Measurements from ENCODE around the gene AHDC1. TPM values are rescaled to one million over a fixed set of nuclear protein-coding genes. Genes with fewer than 3 reads are reported as not detected.
A peak's percentile ranks its signal among the peaks of the same experiment; 100 is the strongest.

Gene AHDC1
- total and polyA plus RNA-seq, 10 of the 15 experiments (the other 5 are each of a cell fraction or from before 2014, with no cell fraction given) = 0.21 to 13.0 (median 1.4) TPM

GRCh38 chr1:27605796-27606707, 2.1 kb upstream of the AHDC1 start:
- Histone ChIP-seq H3K27me3 (replicated peaks in 1 of 2; ENCODE audit: control insufficient read depth in 2 of 2, insufficient read depth in 2 of 2, low read length in 1 of 2) (no peaks in the 10 kb centered on the region), H3K4me2 (ENCODE audit: control insufficient read depth, insufficient read depth) (peak overlapping the region; percentile 22; the same call in 1 of the 2 replicates), H3K79me2 (ENCODE audit: control insufficient read depth, insufficient read depth, low read length) (peaks cover 1% of the 10 kb centered on the region; the same call in 1 of the 2 replicates), H4K20me1 (ENCODE audit: control insufficient read depth, insufficient read depth) (no peaks in the 10 kb centered on the region), H3K9ac (ENCODE audit: control insufficient read depth, insufficient read depth, low read length) (no peak overlapping the region), H3K4me3 (no peak overlapping the region), H2AFZ (ENCODE audit: control insufficient read depth, low read depth, low read length) (no peak overlapping the region), H3K9me3 (replicated peaks; ENCODE audit: control insufficient read depth, insufficient read depth, low read length) (no peaks in the 10 kb centered on the region), H3K4me1 (ENCODE audit: control insufficient read depth, insufficient read depth, low read length) (peaks cover 57% of the 10 kb centered on the region), H3K36me3 (ENCODE audit: control insufficient read depth in 2 of 2, insufficient read depth in 2 of 2, low read length in 1 of 2) (no peaks in the 10 kb centered on the region; a peak in 2 of 4 replicates), H3K27ac (ENCODE audit: control insufficient read depth, insufficient read depth) (no peak overlapping the region)
- no peak for DNase-seq (ENCODE audit: low read depth, low spot score)
- intact Hi-C loops (cut with micrococcal nuclease; ENCODE audit: unreplicated experiment) = loop anchor here (1.0 to 10.0 kb wide), 6 partner anchors 38 to 305 kb away; partner anchors contain the start of gene GPR3
- in situ Hi-C loops (cut with MboI) = loop anchor here (5.0 kb wide), 3 partner anchors 56 to 304 kb away; partner anchors contain the start of gene GPR3
- ATAC-seq = 0 out of 3 replicates have a peak, but pooled peaks have one; percentile 5
- CTCF ChIA-PET = interaction anchor here (0.6 to 10.4 kb wide), 51 partner anchors 7 to 560 kb away, joined by 3 to 327 read pairs (median 5); partner anchors contain the start of genes GPR3, IFI6, MAP3K6 and STX12
- RAD21 ChIA-PET (ENCODE audit: unreplicated experiment) = interaction anchor here (0.6 to 11.0 kb wide), 33 partner anchors 19 to 312 kb away, joined by 3 to 268 read pairs (median 5); partner anchors contain the start of genes FAM76A and IFI6
- BruUV-seq (replicated peaks) = no TSS peak
- WGBS (ENCODE audit: insufficient coverage, insufficient replicate concordance, low lambda C conversion rate, missing lambda C conversion rate) = 15% methylated on average over 11 of the region's 11 CpGs
- POLR2A ChIA-PET = interaction anchor here (0.7 to 6.2 kb wide), 9 partner anchors 19 to 244 kb away, joined by 3 to 67 read pairs (median 4); partner anchors contain the start of genes STX12 and WASF2
- peak; percentile 81 for FAIRE-seq
- SMC1A ChIA-PET (ENCODE audit: uncharacterized antibody, unreplicated experiment) = interaction anchor here (0.6 to 9.2 kb wide), 34 partner anchors 9 to 560 kb away, joined by 3 to 248 read pairs (median 5); partner anchors contain the start of gene IFI6
- TF ChIP-seq, protein P1, sequence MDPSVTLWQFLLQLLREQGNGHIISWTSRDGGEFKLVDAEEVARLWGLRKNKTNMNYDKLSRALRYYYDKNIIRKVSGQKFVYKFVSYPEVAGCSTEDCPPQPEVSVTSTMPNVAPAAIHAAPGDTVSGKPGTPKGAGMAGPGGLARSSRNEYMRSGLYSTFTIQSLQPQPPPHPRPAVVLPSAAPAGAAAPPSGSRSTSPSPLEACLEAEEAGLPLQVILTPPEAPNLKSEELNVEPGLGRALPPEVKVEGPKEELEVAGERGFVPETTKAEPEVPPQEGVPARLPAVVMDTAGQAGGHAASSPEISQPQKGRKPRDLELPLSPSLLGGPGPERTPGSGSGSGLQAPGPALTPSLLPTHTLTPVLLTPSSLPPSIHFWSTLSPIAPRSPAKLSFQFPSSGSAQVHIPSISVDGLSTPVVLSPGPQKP (IDR thresholded peaks at IDR 0.05; ENCODE audit: low read depth, low read length) = no peak
- TF ChIP-seq, protein P2, sequence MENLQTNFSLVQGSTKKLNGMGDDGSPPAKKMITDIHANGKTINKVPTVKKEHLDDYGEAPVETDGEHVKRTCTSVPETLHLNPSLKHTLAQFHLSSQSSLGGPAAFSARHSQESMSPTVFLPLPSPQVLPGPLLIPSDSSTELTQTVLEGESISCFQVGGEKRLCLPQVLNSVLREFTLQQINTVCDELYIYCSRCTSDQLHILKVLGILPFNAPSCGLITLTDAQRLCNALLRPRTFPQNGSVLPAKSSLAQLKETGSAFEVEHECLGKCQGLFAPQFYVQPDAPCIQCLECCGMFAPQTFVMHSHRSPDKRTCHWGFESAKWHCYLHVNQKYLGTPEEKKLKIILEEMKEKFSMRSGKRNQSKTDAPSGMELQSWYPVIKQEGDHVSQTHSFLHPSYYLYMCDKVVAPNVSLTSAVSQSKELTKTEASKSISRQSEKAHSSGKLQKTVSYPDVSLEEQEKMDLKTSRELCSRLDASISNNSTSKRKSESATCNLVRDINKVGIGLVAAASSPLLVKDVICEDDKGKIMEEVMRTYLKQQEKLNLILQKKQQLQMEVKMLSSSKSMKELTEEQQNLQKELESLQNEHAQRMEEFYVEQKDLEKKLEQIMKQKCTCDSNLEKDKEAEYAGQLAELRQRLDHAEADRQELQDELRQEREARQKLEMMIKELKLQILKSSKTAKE (IDR thresholded peaks at IDR 0.05; ENCODE audit: low read depth, poor library complexity, severe bottlenecking) = peak; percentile 41
- no peak for TF ChIP-seq FOXK2 (IDR thresholded peaks at IDR 0.05)
- TF ChIP-seq PKNOX1 (IDR thresholded peaks at IDR 0.05) = no peak
- TF ChIP-seq CBX5 (IDR thresholded peaks at IDR 0.05; ENCODE audit: low read depth) = no peak
- TF ChIP-seq KAT2A (conservative IDR thresholded peaks at IDR 0.05; ENCODE audit: control insufficient read depth, low read depth, low read length) = no peak
- peak; percentile 83 for TF ChIP-seq SMC3 (IDR thresholded peaks at IDR 0.05; ENCODE audit: borderline replicate concordance, low read length)
- 0 out of 2 replicates have a peak, but pooled peaks have one; percentile 21 for TF ChIP-seq HCFC1 (IDR thresholded peaks at IDR 0.05; ENCODE audit: low read length)
- no peak for TF ChIP-seq CBX3 (IDR thresholded peaks at IDR 0.05; ENCODE audit: borderline replicate concordance, low read depth)
- peak; percentile 24; the same call in 1 of the 2 replicates for TF ChIP-seq PAX5 (IDR thresholded peaks at IDR 0.05; ENCODE audit: borderline replicate concordance, low read depth, low read length)
- TF ChIP-seq POLR2A (IDR thresholded peaks at IDR 0.05; ENCODE audit: low read depth, low read length) = no peak
- TF ChIP-seq SMARCA5 (IDR thresholded peaks at IDR 0.05) = peak; percentile 67; the same call in 1 of the 2 replicates
- peak; percentile 97 for TF ChIP-seq RAD21 (IDR thresholded peaks at IDR 0.05; ENCODE audit: insufficient read depth, low read depth, low read length)
- no peak for TF ChIP-seq RCOR1 (conservative IDR thresholded peaks at IDR 0.05; ENCODE audit: low read depth, low read length)
- TF ChIP-seq ESRRA (IDR thresholded peaks at IDR 0.05; ENCODE audit: low read length) = no peak
- TF ChIP-seq RUNX3 (IDR thresholded peaks at IDR 0.05; ENCODE audit: low read length) = no peak
- TF ChIP-seq USF1 (IDR thresholded peaks at IDR 0.05; ENCODE audit: borderline replicate concordance, extremely low read length, insufficient read depth, low read depth, low read length) = no peak
- 0 out of 2 replicates have a peak, but pooled peaks have one; percentile 55 for TF ChIP-seq RB1 (IDR thresholded peaks at IDR 0.05; ENCODE audit: borderline replicate concordance)
